ENCODE data around the gene FOXP1. TPM values are rescaled to one million over a fixed set of nuclear protein-coding genes. Genes with fewer than 3 reads are reported as not detected.

Gene FOXP1
- total RNA-seq, 2 donors from 2014 or later = 42.1 to 50.0 TPM

GRCh38 chr3:71575433-71575832, 8.1 kb downstream of the FOXP1 start:
- intact Hi-C loops (cut with DNase I) = no loop called here
- ATAC-seq = no peak
- DNase-seq = no peak

GRCh38 chr3:71573181-71573580, 10.3 kb downstream of the FOXP1 start:
- intact Hi-C loops (cut with DNase I) = no loop called here
- ATAC-seq (no peak), DNase-seq (no peak)

GRCh38 chr3:71570546-71570945, 13.0 kb downstream of the FOXP1 start:
- ATAC-seq = peak; percentile 22 to 82
- intact Hi-C loops (cut with DNase I) = no loop called here
- DNase-seq = no peak

GRCh38 chr3:71568207-71568606, 15.3 kb downstream of the FOXP1 start:
- no peak for ATAC-seq
- no peak for DNase-seq
- intact Hi-C loops (cut with DNase I) = no loop called here

- intact Hi-C loops (cut with DNase I) = no loop called here
- ATAC-seq (no peak), DNase-seq (no peak)
Observed at GRCh38 chr3:71566776-71567175, 16.8 kb downstream of the FOXP1 start.

- intact Hi-C loops (cut with DNase I) = no loop called here
- no peak for DNase-seq
Observed at GRCh38 chr3:71565976-71566375, 17.6 kb downstream of the FOXP1 start.

GRCh38 chr3:71565316-71565715, 18.2 kb downstream of the FOXP1 start:
- ATAC-seq = no peak
- DNase-seq = no peak
- intact Hi-C loops (cut with DNase I) = no loop called here

More at GRCh38 chr3:71565976-71566375, 17.6 kb downstream of the FOXP1 start:
- no peak for ATAC-seq

- ATAC-seq (no peak), DNase-seq (no peak)
- intact Hi-C loops (cut with DNase I) = no loop called here
Observed at GRCh38 chr3:71564361-71564760, 19.2 kb downstream of the FOXP1 start.

- no peak for ATAC-seq
- no peak for DNase-seq
- intact Hi-C loops (cut with DNase I) = no loop called here
Observed at GRCh38 chr3:71563827-71564226, 19.7 kb downstream of the FOXP1 start.

- DNase-seq = no peak
- no peak for ATAC-seq
- intact Hi-C loops (cut with DNase I) = no loop called here
Observed at GRCh38 chr3:71562938-71563337, 20.6 kb downstream of the FOXP1 start.

GRCh38 chr3:71560665-71561064, 22.9 kb downstream of the FOXP1 start:
- DNase-seq = no peak
- intact Hi-C loops (cut with DNase I) = no loop called here
- ATAC-seq = no peak

GRCh38 chr3:71559578-71560162, 23.9 kb downstream of the FOXP1 start:
- no peak for DNase-seq
- no peak for ATAC-seq
- intact Hi-C loops (cut with DNase I) = no loop called here

- ATAC-seq (no peak), DNase-seq (no peak)
- intact Hi-C loops (cut with DNase I) = no loop called here
Observed at GRCh38 chr3:71559021-71559420, 24.5 kb downstream of the FOXP1 start.

- ATAC-seq (no peak), DNase-seq (no peak)
- intact Hi-C loops (cut with DNase I) = no loop called here
Observed at GRCh38 chr3:71554649-71555048, 28.9 kb downstream of the FOXP1 start.

- no peak for DNase-seq
- intact Hi-C loops (cut with DNase I) = no loop called here
- no peak for ATAC-seq
Observed at GRCh38 chr3:71551311-71551919, 32.1 kb downstream of the FOXP1 start.

- ATAC-seq (no peak), DNase-seq (no peak)
- intact Hi-C loops (cut with DNase I) = no loop called here
Observed at GRCh38 chr3:71549951-71550350, 33.6 kb downstream of the FOXP1 start.

GRCh38 chr3:71548705-71549384, 34.7 kb downstream of the FOXP1 start:
- ATAC-seq (no peak), DNase-seq (no peak)
- intact Hi-C loops (cut with DNase I) = no loop called here

GRCh38 chr3:71547249-71548198, 36.0 kb downstream of the FOXP1 start:
- peak in 1 of 2 donors; percentile 55 for ATAC-seq
- no peak for DNase-seq

GRCh38 chr3:71546821-71547220, 36.7 kb downstream of the FOXP1 start:
- DNase-seq = no peak
- no peak for ATAC-seq
- intact Hi-C loops (cut with DNase I) = no loop called here

More at GRCh38 chr3:71547249-71548198, 36.0 kb downstream of the FOXP1 start:
- intact Hi-C loops (cut with DNase I) = no loop called here

GRCh38 chr3:71545330-71545729, 38.2 kb downstream of the FOXP1 start:
- ATAC-seq (no peak), DNase-seq (no peak)
- intact Hi-C loops (cut with DNase I) = no loop called here

Measured in left cardiac atrium (tissue), 4 donors.